Measurements from ENCODE around the gene LRRTM3. TPM values are rescaled to one million over a fixed set of nuclear protein-coding genes. Genes with fewer than 3 reads are reported as not detected.

Gene LRRTM3
- total and polyA plus RNA-seq, 2 experiments from 2014 or later, result 0.21 to 0.37 TPM

DNA sequence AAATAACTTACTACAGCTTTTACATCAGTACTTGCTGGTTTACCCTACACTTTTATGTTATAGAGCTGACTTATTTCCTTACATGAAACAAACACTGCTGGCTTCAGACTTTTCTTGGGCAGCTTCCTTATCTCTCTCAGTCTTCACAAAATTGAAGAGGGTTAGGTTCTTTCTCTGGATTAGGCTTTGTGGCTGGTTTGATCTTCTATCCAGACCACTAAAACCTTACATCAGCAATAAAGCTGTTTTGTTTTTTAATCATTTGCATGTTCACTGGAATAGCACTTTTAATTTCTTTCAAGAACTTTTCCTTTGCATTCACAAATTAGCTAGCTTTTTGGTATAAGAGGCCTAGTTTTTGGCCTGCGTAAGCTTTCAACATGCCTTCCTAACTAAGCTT lies 218.7 kb downstream of the LRRTM3 start:
- Histone ChIP-seq H3K9me2 (ENCODE audit: insufficient read depth) (0 out of 2 replicates have a peak, but pooled peaks cover 2% of the 10 kb centered on the region), H3K36me3 (ENCODE audit: insufficient read depth) (no peaks in the 10 kb centered on the region), H3K27me3 (ENCODE audit: insufficient read depth) (no peaks in the 10 kb centered on the region), H3K4me2 (no peak overlapping the region), H3K79me2 (replicated peaks; ENCODE audit: insufficient read depth) (no peaks in the 10 kb centered on the region), H3F3A (replicated peaks; ENCODE audit: low read depth) (no peaks in the 10 kb centered on the region), H3K27ac (ENCODE audit: low read depth) (no peak overlapping the region; the same call in 1 of the 2 replicates), H3K4me3 (no peak overlapping the region), H2AFZ (no peak overlapping the region), H3K4me1 (ENCODE audit: insufficient read depth) (no peaks in the 10 kb centered on the region; the same call in 1 of the 2 replicates), H4K20me1 (replicated peaks; ENCODE audit: insufficient read depth) (no peaks in the 10 kb centered on the region)
- DNase-seq (ENCODE audit: low spot score) (no peak), ATAC-seq (no peak)
- Mint-ChIP-seq H3K4me1 (peaks cover 8% of the 10 kb centered on the region; the same call in 2 of the 3 replicates), H3K9me3 (no peaks in the 10 kb centered on the region), H3K4me3 (no peak overlapping the region), H3K27ac (no peak overlapping the region), H3K27me3 (ENCODE audit: insufficient read depth, low read depth, poor library complexity) (no peaks in the 10 kb centered on the region), H3K36me3 (ENCODE audit: low read depth) (no peaks in the 10 kb centered on the region)
- TF ChIP-seq, protein P1, sequence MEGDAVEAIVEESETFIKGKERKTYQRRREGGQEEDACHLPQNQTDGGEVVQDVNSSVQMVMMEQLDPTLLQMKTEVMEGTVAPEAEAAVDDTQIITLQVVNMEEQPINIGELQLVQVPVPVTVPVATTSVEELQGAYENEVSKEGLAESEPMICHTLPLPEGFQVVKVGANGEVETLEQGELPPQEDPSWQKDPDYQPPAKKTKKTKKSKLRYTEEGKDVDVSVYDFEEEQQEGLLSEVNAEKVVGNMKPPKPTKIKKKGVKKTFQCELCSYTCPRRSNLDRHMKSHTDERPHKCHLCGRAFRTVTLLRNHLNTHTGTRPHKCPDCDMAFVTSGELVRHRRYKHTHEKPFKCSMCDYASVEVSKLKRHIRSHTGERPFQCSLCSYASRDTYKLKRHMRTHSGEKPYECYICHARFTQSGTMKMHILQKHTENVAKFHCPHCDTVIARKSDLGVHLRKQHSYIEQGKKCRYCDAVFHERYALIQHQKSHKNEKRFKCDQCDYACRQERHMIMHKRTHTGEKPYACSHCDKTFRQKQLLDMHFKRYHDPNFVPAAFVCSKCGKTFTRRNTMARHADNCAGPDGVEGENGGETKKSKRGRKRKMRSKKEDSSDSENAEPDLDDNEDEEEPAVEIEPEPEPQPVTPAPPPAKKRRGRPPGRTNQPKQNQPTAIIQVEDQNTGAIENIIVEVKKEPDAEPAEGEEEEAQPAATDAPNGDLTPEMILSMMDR (conservative IDR thresholded peaks at IDR 0.05; ENCODE audit: low read depth in 2 of 2), result no peak
- TF ChIP-seq, protein P2, sequence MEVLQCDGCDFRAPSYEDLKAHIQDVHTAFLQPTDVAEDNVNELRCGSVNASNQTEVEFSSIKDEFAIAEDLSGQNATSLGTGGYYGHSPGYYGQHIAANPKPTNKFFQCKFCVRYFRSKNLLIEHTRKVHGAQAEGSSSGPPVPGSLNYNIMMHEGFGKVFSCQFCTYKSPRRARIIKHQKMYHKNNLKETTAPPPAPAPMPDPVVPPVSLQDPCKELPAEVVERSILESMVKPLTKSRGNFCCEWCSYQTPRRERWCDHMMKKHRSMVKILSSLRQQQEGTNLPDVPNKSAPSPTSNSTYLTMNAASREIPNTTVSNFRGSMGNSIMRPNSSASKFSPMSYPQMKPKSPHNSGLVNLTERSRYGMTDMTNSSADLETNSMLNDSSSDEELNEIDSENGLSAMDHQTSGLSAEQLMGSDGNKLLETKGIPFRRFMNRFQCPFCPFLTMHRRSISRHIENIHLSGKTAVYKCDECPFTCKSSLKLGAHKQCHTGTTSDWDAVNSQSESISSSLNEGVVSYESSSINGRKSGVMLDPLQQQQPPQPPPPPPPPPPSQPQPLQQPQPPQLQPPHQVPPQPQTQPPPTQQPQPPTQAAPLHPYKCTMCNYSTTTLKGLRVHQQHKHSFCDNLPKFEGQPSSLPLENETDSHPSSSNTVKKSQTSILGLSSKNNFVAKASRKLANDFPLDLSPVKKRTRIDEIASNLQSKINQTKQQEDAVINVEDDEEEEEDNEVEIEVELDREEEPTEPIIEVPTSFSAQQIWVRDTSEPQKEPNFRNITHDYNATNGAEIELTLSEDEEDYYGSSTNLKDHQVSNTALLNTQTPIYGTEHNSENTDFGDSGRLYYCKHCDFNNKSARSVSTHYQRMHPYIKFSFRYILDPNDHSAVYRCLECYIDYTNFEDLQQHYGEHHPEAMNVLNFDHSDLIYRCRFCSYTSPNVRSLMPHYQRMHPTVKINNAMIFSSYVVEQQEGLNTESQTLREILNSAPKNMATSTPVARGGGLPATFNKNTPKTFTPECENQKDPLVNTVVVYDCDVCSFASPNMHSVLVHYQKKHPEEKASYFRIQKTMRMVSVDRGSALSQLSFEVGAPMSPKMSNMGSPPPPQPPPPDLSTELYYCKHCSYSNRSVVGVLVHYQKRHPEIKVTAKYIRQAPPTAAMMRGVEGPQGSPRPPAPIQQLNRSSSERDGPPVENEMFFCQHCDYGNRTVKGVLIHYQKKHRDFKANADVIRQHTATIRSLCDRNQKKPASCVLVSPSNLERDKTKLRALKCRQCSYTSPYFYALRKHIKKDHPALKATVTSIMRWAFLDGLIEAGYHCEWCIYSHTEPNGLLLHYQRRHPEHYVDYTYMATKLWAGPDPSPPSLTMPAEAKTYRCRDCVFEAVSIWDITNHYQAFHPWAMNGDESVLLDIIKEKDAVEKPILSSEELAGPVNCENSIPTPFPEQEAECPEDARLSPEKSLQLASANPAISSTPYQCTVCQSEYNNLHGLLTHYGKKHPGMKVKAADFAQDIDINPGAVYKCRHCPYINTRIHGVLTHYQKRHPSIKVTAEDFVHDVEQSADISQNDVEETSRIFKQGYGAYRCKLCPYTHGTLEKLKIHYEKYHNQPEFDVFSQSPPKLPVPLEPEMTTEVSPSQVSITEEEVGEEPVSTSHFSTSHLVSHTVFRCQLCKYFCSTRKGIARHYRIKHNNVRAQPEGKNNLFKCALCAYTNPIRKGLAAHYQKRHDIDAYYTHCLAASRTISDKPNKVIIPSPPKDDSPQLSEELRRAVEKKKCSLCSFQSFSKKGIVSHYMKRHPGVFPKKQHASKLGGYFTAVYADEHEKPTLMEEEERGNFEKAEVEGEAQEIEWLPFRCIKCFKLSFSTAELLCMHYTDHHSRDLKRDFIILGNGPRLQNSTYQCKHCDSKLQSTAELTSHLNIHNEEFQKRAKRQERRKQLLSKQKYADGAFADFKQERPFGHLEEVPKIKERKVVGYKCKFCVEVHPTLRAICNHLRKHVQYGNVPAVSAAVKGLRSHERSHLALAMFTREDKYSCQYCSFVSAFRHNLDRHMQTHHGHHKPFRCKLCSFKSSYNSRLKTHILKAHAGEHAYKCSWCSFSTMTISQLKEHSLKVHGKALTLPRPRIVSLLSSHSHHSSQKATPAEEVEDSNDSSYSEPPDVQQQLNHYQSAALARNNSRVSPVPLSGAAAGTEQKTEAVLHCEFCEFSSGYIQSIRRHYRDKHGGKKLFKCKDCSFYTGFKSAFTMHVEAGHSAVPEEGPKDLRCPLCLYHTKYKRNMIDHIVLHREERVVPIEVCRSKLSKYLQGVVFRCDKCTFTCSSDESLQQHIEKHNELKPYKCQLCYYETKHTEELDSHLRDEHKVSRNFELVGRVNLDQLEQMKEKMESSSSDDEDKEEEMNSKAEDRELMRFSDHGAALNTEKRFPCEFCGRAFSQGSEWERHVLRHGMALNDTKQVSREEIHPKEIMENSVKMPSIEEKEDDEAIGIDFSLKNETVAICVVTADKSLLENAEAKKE (CRISPR knock-in tag; IDR thresholded peaks at IDR 0.05), result no peak
- TF ChIP-seq JUNB (IDR thresholded peaks at IDR 0.05; ENCODE audit: unreplicated experiment) (no peak), EZH2phosphoT487 (IDR thresholded peaks at IDR 0.05; ENCODE audit: unreplicated experiment) (no peak), EZH2 (IDR thresholded peaks at IDR 0.05; ENCODE audit: low read depth, unreplicated experiment) (no peak), STAT1 (IDR thresholded peaks at IDR 0.05; ENCODE audit: unreplicated experiment) (no peak), ZNF331 (CRISPR knock-in tag; IDR thresholded peaks at IDR 0.05; ENCODE audit: low read depth) (no peak), ZNF114 (CRISPR knock-in tag; IDR thresholded peaks at IDR 0.05) (no peak), POLR2AphosphoS5 (IDR thresholded peaks at IDR 0.05; ENCODE audit: low read depth) (no peak), NANOG (IDR thresholded peaks at IDR 0.05; ENCODE audit: borderline replicate concordance) (no peak), CREB1 (CRISPR knock-in tag; IDR thresholded peaks at IDR 0.05; ENCODE audit: low read depth) (no peak)
- TF ChIP-seq, protein P3, sequence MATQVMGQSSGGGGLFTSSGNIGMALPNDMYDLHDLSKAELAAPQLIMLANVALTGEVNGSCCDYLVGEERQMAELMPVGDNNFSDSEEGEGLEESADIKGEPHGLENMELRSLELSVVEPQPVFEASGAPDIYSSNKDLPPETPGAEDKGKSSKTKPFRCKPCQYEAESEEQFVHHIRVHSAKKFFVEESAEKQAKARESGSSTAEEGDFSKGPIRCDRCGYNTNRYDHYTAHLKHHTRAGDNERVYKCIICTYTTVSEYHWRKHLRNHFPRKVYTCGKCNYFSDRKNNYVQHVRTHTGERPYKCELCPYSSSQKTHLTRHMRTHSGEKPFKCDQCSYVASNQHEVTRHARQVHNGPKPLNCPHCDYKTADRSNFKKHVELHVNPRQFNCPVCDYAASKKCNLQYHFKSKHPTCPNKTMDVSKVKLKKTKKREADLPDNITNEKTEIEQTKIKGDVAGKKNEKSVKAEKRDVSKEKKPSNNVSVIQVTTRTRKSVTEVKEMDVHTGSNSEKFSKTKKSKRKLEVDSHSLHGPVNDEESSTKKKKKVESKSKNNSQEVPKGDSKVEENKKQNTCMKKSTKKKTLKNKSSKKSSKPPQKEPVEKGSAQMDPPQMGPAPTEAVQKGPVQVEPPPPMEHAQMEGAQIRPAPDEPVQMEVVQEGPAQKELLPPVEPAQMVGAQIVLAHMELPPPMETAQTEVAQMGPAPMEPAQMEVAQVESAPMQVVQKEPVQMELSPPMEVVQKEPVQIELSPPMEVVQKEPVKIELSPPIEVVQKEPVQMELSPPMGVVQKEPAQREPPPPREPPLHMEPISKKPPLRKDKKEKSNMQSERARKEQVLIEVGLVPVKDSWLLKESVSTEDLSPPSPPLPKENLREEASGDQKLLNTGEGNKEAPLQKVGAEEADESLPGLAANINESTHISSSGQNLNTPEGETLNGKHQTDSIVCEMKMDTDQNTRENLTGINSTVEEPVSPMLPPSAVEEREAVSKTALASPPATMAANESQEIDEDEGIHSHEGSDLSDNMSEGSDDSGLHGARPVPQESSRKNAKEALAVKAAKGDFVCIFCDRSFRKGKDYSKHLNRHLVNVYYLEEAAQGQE (IDR thresholded peaks at IDR 0.05; ENCODE audit: unreplicated experiment), result no peak
- TF ChIP-seq, protein P4, sequence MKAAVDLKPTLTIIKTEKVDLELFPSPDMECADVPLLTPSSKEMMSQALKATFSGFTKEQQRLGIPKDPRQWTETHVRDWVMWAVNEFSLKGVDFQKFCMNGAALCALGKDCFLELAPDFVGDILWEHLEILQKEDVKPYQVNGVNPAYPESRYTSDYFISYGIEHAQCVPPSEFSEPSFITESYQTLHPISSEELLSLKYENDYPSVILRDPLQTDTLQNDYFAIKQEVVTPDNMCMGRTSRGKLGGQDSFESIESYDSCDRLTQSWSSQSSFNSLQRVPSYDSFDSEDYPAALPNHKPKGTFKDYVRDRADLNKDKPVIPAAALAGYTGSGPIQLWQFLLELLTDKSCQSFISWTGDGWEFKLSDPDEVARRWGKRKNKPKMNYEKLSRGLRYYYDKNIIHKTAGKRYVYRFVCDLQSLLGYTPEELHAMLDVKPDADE (IDR thresholded peaks at IDR 0.05), result no peak
